KG1 (cell line): ENCODE results near the gene GSTM5.
"Not testable (repeated sequence)": the region's sequence is repeated elsewhere in the genome, so short reads cannot be mapped to it uniquely, and the experiment has no call there.

Experiments used
- DNase-seq: peaks from one replicate; lab custom pipeline; 2025; lab: John Stamatoyannopoulos, UW

Gene GSTM5

DNA sequence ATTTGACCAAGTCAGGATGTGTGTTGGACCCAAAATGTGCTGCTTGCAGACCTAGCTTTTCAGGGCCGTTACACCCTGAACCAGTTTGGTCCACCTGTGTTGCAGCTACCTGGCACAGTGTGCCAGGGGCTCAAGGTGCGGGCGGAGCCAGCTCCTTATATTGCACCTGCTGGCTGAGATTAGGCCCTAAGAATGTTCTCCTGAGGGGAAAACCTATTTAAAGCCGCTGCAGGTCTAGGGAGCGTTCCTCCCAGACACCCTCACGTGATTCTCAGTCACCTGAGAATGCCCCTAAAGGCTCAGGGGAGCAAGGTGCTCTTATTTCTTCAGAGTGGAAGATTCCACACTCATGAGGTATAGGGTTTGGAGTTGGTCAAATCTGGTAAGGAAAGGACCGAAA is 16.8 kb downstream of the GSTM5 start:
- DNase-seq, result no peak

GRCh38 chr1:109730666-109731065 is 18.6 kb downstream of the GSTM5 start:
- DNase-seq, result no peak

- no peak for DNase-seq
Measured at GRCh38 chr1:109732390-109732881, 20.4 kb downstream of the GSTM5 start.

- DNase-seq, result no peak
Measured at GRCh38 chr1:109733236-109733870, 21.3 kb downstream of the GSTM5 start.

DNA sequence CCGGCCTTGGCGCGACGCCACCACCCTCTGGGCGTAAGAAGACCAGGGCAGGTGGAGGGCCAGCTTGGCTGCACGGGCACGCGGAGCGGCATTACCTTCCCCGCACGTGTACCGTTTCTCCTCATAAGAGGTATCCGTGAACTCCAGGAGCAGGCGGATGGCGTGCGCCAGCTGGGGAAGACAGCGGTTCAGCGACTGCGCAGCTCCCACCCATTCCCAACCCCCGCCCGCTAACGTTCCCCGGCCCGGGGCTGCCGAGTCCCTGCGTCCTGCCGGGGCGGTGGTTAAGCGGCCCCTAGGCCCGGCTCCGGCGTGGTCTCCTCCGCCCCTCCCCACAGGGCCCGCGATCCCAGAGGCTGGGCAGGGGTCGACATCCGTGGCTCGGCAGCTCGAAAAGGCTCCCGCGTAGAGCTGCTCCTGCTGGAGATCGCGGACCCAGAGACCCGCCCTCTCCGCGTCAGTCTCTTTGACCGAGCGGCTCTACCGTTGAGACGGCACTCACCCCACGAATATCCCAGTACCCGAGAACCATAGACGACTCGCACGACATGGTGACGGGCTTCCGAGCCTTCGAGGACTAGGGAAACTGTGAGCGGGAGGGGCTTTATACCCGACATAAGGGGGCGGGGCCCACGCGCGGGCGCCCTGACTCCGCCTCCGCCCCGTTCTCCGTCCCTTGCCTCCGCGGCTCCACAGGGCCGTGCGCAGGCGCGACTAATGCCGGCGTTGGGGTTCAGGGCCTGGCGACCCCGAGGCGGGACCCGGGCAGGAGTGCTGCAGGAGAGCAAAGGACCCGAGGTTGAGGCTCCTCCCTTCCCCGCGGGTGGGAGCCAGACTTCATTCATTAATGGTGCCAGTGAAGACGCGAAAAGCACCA is 27.9 kb downstream of the GSTM5 start:
- no peak for DNase-seq

DNA sequence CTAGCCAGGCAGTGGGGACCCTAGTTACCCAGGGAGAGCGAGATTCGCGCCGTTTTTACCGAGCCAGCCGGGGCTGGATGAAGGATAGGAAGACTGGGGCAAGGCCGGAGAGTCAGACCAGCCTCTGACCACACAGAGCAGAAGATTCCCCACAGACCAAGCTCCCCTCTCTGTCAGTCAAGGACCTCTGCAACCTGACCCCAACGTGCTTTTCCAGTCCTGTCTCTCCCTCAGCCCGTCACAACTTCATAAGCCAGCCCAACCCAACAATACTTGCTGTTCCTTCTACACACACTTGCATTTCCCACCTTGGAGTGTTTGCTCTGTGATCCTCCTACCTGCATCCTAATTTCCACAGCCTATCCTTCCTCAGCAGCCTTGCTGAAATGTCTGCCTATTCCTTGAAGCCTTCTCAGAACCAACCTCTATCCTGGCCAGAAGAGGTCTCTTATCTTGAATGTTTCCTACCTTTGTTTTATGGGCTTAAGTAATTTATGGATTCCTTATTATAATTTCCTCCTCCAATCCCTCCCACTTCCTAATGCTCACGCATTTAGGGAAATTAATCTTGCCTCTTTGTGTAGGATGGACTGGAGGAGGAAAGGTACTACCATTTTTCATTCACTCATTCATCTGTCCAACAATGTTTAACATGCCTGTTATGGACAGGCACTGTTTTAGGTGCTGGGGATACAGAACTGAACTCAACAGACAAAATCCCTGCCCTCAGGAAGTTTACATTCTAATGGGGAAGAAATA is 28.7 kb downstream of the GSTM5 start, which contains the start of gene GSTM3:
GSTM3 (minus strand) TSS at position 424 of the 759 bp plus-strand sequence. CDS start 751 bp downstream, outside the sequence.
- DNase-seq, result no peak

DNA sequence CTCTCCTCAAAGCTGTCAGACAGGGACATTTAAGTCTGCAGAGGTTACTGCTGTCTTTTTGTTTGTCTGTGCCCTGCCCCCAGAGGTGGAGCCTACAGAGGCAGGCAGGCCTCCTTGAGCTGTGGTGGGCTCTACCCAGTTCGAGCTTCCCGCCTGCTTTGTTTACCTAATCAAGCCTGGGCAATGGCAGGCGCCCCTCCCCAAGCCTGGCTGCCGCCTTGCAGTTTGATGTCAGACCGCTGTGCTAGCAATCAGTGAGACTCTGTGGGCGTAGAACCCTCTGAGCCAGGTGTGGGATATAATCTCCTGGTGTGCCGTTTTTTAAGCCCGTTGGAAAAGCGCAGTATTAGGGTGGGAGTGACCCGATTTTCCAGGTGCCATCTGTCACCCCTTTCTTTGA is 36.3 kb downstream of the GSTM5 start:
- not testable (repeated sequence) for DNase-seq

GRCh38 chr1:109749221-109749620 is 37.2 kb downstream of the GSTM5 start:
- no peak for DNase-seq

DNA sequence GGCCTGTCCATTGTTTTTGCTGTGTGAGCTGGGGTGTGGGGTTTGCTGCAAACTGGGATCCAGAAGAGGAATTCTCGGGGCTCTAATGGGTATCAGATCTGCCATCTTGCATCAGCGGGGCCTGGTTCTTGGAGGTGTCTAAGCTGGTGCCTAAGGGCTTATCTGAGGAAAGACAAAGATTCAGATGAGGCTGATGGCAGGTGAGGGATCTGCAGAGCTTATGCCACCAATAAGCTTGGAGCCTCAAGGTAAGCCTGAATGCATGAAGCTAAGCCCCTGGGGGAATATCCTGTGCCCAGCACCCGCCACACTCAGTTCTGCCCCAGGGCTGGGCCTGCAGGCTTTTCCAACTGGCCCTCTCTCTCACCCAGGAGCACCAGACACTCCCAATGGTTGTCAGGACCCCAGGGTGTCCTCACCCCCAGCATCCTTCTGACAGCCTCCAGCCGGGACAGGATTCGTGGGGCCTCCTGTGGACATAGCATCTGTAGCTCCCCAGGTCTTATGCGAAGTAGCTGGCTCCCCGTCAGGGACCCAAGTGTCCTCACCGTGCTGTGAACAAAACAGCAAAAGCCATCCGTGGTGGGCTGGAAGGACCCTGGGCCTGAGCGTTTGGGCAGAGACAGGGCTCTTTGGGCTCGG is 38.3 kb downstream of the GSTM5 start:
- no peak for DNase-seq

GRCh38 chr1:109750920-109751319 is 38.9 kb downstream of the GSTM5 start:
- no peak for DNase-seq

DNA sequence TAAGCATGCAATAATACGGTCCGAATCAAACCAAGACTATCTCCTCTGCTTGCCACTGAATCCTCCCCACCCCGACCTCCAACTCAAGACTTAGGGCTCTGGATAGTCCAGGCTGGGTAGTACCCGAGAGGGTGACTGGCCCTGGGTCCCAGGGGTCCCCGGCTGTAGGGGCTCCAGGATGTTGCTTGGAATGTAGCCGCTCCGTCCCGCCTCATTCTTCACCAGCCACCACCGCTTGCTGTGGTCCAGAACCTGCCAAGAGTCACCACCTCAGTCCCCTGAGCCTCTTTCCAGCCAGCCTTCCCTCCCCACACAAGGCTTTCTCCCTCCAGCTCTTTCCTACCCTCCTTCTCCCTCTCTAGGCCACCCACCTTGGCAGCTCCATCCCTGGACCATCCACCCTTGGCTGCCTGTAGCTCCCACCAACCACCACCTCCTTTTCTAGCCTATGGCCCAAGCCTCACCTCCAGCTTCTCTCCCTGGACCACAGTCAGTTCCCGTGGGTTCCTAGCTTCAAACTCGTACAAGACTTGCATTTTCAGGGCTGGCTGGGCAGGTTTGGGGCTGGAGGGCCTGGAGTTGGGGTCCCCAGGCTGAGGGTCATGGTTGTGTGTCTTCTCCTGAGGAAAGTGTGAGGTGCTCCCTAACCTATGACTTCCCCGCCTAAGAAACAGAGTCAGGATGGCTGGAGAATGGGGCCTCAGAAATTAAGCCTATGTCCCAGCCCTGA is 39.6 kb downstream of the GSTM5 start:
- DNase-seq, result no peak

- DNase-seq, result no peak
Measured at GRCh38 chr1:109754738-109755137, 42.7 kb downstream of the GSTM5 start.

DNA sequence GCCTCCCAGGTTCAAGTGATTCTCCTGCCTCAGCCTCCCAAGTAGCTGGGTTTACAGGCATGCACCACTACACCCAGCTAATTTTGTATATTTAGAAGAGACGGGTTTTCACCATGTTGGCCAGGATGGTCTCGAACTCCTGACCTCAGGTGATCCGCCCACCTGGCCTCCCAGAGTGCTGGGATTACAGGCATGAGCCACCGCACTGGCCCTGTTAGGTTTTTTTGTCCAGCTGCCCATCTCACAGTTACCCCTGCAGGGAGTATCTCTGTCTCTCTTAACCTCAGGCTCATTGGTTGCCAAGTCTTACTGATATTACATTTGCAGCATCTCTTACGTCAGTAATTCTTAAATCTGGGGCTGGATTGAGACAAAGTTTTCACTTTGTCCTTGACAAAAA is 44.3 kb downstream of the GSTM5 start:
- DNase-seq, result not testable (repeated sequence)

DNA sequence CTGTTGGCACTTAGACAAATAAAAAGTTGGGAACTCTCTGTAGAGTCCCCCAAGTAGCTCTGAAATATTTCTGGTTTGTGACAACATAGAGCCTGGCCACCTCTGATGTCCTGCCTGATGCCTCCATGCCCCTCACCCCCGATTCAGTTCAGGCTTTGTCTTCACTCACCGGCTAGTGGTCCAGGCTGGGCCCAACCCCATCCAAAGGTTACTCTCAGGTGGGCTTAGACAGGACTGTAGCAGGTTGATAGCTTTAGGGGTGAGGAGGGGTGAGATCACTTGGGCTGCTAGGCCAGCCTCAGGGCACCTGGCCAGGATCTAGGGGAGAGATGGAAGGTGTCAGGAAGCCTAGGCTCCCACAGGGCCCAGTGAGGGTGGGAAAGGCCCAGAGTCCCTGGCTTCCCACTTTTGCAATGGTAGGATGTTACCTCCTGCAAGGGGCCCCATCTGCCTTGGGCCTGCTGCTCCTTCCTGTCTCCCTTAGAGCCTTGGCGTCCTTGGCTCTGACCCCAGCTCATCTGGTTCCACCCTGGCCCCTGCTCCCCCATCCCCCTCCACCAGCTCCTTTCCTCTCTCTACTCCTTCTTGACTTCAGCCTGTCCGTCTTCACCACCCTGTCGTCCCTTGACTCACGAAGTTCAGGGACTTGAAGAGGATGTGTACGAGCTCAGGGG is 44.9 kb downstream of the GSTM5 start:
- no peak for DNase-seq

DNA sequence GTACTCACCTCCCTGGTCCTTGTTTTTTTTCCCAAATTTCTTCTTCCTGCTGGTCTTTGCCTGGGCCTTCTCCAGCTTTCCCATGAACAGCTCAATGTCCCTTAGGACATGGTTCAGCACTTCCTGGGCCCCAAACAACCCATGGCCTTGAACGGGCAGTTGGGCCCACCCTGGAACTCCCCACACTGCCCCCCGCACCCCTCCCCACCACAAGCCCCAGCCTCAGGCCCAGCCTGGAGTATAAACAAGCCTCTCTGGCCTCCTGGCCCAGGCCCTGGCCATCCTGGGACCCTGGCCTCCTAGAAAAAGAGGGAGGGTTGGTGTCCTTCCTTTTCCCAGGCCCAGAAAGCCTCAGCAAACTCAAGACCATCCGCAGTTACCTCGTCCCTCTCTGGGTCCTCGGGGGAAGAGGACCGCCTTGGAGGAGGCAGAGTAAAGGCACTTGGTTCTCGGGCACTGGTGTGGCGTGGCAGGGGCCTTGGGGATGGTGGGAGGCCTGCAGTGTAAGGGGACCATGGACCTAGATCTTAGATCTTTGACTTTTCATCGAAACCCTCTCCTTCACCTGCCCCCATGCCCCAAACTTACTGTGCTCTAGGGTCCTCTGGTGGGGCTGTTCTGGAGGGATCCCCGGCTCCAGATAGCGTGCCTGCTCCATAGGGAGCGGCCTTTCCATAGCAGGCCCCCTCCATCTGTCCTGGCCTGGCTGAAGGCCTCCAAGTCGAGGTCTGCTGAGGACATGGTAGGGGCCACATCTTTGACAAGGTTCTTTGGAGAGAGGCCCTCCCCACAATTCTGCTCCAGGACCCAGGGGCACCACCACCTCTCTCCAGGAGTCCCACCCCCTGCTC is 46.1 kb downstream of the GSTM5 start:
- DNase-seq, result no peak

GRCh38 chr1:109759513-109760334 is 47.7 kb downstream of the GSTM5 start:
- no peak for DNase-seq

GRCh38 chr1:109760581-109761226 is 48.7 kb downstream of the GSTM5 start:
- no peak for DNase-seq
